Colon (tissue), 2 donors: Measurements from ENCODE around the gene TAOK3.
"Not testable (repeated sequence)": the region's sequence is repeated elsewhere in the genome, so short reads cannot be mapped to it uniquely, and the experiment has no call there.

Experiments
- FAIRE-seq: peaks from 2 replicates; lab custom pipeline; 2012; peaks lifted over from hg19 to GRCh38; lab: Jason Lieb, UNC
- donor health status: control.
- donor health status: control.

The TAOK3 gene

DNA sequence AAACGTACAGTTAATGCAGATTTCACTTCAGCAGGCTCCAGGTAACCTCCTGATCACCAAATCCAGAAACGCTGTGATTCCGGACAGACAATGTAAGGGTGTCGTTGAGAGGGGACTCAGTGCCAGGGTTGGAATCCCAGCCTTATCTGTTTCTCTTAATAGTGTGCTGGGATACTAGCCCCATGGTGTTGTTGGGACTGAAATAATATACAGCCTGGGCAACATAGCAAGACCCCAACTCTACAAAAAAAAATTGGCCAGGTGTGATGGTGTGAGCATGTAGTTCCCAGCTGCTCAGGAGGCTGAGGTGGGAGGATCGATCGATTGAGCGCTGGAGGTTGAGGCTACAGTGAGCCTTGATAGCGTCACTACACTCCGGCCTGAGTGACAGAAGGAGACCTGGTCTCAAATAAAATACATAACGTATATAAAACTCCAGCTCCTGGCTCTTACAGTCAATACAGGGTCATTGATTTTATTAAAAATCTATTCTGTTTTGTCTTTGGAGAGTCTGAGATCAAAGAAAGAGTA, 235.5 kb downstream of the TAOK3 start:
- no peak for FAIRE-seq

- no peak for FAIRE-seq
These were observed 236.1 kb downstream of the TAOK3 start for GRCh38 chr12:118136559-118137003.

- no peak for FAIRE-seq
These were observed 236.7 kb downstream of the TAOK3 start, which contains the start of gene PEBP1 for GRCh38 chr12:118135788-118136558. PEBP1 (plus strand) TSS chr12:118136124; CDS start chr12:118136210, 86 bp downstream.

- not testable (repeated sequence) for FAIRE-seq
These were observed 243.3 kb downstream of the TAOK3 start for GRCh38 chr12:118129436-118129835.

- FAIRE-seq: no peak
These were observed 244.8 kb downstream of the TAOK3 start for GRCh38 chr12:118127867-118128266.

DNA sequence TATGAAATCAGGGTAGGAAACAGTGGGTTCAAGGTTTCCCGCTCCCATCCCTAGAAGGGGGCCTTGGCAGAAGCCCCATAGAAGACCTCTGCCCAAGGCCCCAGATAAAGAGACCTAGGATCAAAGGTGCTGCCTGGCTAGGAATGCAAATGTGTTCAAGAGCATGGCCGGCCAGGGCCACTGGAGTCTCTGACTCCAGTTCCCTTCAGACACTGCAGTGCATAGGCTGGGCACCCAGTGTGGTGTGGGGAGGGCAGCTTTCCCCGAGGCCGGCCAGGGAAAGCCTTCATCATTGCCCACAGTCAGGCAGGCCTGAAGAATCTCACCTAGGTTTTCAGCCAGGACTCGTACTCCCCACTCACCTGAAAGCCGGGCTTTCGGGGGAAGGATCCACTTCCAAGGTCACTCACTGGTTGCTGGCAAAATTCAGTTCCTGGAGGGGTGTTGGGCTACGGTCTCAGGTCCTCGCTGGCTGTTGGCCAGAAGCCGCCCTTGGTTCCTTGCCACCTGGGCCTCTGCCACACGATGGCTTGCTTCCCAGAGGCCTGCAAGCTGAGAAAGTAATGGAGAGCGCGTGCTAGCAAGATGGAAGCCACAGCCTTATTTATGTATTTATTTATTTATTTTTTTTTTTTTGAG, 246.5 kb downstream of the TAOK3 start:
- no peak for FAIRE-seq

GRCh38 chr12:118125743-118126118, 247.0 kb downstream of the TAOK3 start:
- no peak for FAIRE-seq

DNA sequence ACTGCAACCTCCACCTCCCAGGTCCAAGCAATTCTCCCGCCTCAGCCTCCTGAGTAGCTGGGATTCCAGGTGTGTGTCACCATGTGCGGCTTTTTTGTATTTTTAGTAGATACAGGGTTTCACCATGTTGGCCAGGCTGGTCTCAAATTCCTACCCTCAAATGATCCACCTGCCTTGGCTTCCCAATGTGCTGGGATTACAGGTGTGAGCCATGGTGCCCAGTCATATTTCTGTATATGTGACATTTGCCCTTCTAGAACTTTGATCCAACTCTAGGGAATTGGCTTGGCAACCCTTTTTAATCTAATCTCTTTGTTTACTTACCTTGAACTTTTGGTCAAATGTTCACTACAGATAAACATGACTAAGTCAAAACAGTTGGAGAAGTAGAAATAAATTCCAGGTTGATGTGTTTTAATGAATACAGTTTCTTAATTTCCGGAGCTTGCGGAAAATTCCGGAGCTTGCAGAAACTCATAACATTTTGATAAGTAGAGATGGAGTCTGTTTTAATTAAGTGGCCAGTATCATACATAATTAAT, 248.3 kb downstream of the TAOK3 start:
- FAIRE-seq: no peak

DNA sequence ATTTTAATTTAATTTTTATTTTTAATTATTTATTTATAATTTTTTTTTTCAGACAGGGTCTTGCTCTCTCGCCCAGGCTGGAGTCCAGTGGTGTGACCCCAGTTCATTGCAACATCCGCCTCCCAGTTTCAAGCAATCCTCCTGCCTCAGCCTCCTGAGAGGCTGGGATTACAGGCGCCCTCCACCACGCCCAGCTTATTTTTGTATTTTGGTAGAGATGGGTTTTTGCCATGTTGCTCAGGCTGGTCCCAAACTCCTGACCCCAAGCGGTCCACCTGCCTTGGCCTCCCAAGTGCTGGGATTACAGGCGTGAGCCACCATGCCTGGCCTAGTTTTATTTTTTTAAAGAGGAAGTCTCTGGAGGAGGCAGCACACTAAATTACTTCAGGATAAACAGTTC, 250.4 kb downstream of the TAOK3 start:
- no peak for FAIRE-seq

DNA sequence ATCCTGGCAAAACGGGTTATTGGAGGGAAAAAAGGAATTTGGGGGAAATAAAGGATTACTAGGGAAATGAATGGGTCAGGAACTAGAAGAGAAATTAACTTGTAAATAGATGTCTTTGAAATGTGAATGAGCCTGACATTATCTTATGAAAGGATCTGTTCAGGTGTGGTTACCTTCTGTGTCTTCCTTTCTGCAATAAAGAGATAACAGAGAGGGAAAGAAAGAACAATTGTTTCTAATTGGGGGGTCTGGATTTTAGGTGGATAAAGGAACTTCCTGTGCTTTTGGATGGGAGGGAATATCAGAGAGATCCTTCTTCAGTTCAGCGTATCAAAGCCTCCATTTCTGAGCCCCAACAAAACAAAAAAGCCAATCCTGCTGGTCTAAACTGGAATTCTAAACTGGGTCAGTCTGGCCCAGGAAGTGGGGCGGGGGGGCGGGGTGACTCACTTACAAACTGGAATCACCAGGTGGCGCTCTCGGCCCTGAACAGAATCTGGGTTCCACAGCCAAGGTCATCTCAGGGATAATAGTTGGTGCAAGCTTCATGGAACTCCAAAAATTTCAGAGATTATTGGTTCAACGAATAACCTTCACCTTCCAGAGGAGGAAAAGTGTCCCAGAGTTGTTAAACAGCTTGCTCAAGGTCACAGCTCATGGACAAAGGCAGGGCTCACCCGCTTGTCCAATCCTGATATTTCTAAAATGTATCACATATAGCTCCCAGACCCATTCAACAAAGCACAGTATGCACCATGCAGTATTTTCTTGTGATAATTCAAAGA, 251.9 kb downstream of the TAOK3 start:
- no peak for FAIRE-seq

- no peak for FAIRE-seq
These were observed 253.2 kb downstream of the TAOK3 start for GRCh38 chr12:118119449-118119879.

- FAIRE-seq: no peak
These were observed 263.6 kb downstream of the TAOK3 start for GRCh38 chr12:118109088-118109487.

DNA sequence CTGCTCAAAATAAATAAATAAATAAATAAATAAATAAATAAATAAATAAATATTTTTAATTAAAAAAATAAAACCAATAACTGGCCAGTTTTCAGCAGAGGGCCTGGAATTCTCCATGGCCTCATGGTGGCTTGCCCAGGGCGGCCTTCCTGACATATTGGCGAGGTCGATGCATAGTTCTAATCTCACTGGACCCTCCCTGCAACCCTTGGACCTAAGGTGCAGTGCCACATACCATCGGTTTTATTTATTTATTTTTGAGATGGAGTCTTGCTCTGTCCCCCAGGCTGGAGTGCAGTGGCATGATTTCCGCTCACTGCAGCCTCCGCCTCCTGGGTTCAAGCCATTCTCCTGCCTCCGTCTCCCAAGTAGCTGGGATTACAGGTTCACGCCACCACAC, 265.0 kb downstream of the TAOK3 start:
- FAIRE-seq: no peak

GRCh38 chr12:118107011-118107410, 265.7 kb downstream of the TAOK3 start:
- FAIRE-seq: no peak

GRCh38 chr12:118103601-118104382, 268.9 kb downstream of the TAOK3 start, which contains the start of gene VSIG10:
VSIG10 (minus strand) TSS chr12:118104011; CDS start chr12:118103671, 340 bp downstream.
- no peak for FAIRE-seq

DNA sequence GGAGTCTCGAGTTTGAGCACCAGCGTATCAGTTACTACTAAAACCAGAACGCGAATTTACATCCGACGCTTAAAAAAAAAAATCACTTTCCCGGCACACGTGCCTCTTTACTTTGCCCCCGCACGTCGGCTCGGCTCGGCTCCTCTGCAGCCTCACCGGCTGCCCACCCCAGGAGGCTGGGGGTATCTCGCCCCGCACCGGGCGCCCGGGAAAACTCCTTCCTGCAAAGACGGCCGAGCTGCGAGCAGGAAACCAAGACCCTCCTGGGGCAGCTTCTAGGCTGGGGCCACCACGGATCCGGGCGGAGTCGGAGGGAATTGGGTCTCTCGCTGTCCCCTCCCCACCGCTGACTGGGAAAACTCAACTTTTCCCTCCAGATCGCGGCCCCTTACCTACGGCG, 269.5 kb downstream of the TAOK3 start:
- no peak for FAIRE-seq

DNA sequence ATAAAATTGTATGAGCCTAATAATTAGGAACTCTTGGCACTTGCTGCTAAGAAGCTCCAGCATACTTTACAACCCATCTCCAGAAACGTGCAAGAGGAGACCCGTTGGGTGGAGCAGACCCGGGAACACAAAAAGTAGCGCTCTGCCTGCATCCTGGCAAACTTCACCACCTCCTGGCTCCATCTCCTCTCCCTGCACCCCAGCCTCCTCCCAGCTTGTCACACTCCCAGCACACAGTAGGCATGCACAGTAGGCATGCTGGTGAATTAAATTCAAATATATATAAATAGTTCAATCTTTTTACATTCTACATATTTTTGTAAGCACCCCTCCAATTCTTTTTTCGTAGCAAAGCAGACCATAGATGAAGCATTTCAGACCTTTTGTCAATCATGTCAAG, 270.1 kb downstream of the TAOK3 start:
- FAIRE-seq: no peak

- FAIRE-seq: no peak
These were observed 270.6 kb downstream of the TAOK3 start for GRCh38 chr12:118102070-118102469.

DNA sequence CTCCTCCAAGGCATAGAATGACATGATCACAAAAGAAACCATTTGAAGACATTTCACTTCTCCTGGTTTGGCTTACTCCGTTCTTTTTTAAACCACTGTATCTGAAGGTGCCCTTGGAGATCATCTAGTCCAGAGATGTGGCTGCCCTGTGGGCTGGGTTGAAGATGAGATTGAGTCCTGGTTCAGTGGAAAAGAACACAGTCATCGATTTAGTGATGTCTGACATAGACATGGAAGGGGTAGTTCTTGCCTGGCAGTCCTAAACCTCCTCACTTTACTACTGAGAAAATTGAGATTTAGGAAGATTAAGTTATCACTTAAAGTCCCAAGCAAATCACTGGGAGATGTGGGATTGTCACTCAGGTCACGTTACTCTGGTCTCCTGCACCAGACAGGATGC, 271.7 kb downstream of the TAOK3 start:
- no peak for FAIRE-seq
